Esophagus squamous epithelium (tissue), 4 donors: Measurements from ENCODE around the gene DCDC2.

Source experiments
- POLR2A ChIP-seq, 4 donors: fragments of 450-650 bp; IDR thresholded peaks; one replicate each; pipeline ENCODE4 v1.6.1; 2017; ENCODE audit warnings: antibody characterized with exemption in 4 of 4, mild to moderate bottlenecking in 4 of 4, moderate library complexity in 3 of 4
- TF ChIP-seq, protein P1 (sequence below), 6 experiments: fragments of 450-650 bp in 4 of 6; fragments of 200-600 bp in 2 of 6; sonication (generic) in 2 of 6; IDR thresholded peaks; one replicate each; pipeline ENCODE4 v1.5.1; 2016 to 2019; ENCODE audit warnings: antibody characterized with exemption in 6 of 6, mild to moderate bottlenecking in 4 of 6, moderate library complexity in 4 of 6

DNA sequence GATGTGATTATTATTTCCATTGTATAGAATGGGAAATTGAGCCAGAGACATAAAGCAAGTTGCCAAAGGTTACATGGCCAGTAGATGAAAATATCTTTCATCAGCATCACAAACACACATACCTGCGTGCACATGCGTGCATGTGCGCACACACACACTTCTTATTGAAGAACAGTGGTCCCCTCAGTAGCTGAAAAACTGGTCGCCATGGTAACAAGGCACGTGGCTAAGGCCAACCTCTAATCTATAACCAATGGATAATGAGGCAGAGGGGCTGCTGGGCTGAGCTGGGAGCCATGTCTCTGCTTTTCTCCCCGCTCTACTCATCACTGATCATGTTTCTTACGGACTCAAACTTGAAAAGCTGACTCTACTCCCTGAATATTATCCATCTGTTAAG, 171.5 kb downstream of the DCDC2 start:
- TF ChIP-seq, protein P1, sequence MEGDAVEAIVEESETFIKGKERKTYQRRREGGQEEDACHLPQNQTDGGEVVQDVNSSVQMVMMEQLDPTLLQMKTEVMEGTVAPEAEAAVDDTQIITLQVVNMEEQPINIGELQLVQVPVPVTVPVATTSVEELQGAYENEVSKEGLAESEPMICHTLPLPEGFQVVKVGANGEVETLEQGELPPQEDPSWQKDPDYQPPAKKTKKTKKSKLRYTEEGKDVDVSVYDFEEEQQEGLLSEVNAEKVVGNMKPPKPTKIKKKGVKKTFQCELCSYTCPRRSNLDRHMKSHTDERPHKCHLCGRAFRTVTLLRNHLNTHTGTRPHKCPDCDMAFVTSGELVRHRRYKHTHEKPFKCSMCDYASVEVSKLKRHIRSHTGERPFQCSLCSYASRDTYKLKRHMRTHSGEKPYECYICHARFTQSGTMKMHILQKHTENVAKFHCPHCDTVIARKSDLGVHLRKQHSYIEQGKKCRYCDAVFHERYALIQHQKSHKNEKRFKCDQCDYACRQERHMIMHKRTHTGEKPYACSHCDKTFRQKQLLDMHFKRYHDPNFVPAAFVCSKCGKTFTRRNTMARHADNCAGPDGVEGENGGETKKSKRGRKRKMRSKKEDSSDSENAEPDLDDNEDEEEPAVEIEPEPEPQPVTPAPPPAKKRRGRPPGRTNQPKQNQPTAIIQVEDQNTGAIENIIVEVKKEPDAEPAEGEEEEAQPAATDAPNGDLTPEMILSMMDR (IDR thresholded peaks at IDR 0.05), result no peak
- TF ChIP-seq POLR2A (IDR thresholded peaks at IDR 0.05), result no peak
